CD1c-positive myeloid dendritic cell (primary cell): ENCODE results near the gene KCNJ2.
A peak's percentile ranks its signal among the peaks of the same experiment; 100 is the strongest.

Source experiments
- DNase-seq: peaks from one replicate; pipeline ENCODE4 v3.0.0-alpha.2; 2016; ENCODE audit errors: extremely low spot score

Gene KCNJ2

GRCh38 chr17:70204431-70204830 is 35.1 kb downstream of the KCNJ2 start:
- no peak for DNase-seq

DNA sequence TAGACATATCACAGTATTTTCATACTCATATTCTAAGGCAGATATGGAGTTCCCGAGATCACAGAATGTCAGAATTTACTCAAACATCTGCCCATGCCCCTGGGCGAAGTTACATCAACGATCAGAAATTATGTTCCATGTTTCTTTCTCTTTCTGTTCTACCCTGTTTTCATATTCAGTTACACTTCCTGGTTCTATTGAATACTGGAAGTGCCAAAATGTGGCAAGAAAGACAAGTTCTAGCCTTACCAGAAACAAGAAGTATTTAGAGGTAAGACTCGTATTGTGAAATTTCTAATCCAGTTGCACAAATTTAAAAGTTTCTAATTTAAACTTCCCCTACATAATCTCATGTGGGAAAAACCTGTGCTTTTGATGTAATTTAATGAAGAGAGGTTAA is 36.1 kb downstream of the KCNJ2 start:
- DNase-seq, result peak; percentile 81

DNA sequence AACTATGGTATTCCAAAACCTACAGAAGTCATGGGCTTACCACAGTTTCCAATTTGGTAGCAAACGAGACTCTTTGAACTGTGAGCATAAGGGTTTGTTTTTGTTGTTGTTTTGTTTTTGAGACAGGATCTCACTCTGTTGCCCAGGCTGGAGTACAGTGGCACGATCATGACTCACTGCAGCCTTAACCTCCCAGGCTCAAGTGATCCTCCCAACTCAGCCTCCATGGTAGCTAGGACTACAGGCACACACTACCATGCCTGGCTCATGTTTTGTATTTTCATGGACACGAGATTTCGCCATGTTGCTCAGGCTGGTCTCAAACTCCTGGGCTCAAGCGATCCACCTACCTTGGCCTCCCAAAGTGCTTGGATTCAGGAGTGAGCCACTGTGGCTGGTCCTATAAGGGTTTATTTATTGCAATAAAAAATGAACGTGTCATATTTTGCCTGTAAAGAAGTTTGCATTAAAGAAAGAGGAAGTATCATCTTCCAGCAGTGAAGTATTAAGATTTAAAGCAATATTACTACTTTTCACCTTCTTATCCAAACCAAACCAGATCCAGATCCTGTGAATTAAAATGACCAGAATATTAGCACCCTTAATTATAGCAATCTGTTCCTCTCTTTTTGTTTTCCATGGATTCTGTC is 37.2 kb downstream of the KCNJ2 start:
- peak; percentile 28 for DNase-seq

DNA sequence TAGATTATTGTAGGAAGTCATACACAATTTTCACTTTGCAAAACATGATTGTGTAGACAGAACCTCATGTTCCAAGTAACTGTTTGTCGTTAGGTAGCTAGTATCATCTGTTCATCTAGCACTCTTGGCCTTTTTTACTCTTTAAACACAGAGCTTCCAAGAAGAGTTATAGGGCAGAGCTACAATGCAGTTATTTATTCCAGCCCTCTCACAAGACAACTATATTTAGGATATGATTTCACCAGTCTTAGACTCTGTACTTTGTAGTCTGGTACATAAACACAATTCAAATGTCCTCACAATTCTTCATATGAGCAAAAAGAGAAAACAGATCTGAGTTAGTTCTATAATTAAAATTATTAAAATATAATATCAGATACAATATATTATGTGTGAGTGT is 37.9 kb downstream of the KCNJ2 start:
- DNase-seq, result no peak

- no peak for DNase-seq
Measured at GRCh38 chr17:70208080-70208794, 38.9 kb downstream of the KCNJ2 start.

DNA sequence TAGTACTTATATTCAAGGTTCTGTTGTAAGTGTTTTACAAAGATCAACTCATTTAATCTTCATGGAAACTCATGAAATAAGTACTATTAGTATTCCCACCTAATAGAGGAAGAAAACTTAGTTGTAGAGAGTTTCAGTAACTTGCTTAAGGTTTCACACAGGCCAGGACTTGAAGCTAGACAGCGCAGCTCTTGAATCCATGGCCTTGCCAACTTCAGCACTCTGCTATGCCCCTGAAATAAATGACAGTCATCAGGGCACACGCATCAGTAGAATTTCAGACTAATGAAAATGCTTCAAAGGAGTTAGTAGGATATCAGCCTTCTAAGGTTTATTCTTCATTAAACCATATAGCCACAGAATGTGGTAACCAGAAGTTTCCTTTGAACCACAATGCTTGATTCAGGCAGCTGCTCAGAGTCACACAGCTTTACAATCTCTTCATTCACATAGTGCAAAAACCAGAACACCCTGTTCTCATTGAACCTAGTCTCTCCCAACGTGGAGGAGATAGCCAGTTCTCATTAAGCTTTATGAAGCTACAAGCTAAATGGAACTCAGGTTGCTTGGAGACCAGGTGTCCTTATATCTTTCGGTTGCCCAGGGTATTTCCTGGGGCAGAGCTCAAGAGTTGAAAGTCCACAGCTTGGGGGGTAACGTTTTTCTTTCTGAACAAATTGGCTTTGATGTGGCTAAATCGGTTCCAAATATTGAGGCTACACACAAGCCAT is 39.7 kb downstream of the KCNJ2 start:
- DNase-seq, result no peak

DNA sequence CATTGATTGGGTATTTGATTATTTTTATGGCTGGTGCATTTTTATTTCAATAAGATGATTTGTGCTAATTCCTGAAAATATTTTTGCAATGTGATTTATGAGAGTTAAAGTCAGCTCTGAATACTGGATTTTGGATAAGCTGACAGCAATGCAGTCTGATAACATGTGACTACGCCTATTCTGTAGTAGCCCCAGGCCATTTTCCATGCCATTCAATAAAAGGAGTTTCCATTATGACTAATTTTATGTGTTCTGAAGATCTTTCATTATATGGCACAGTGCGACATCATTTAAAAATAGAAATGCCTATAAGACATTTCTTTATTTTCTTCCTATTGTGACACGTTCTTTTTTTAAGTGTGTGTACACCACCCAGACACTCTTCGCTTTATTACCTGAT is 46.3 kb downstream of the KCNJ2 start:
- DNase-seq, result no peak

DNA sequence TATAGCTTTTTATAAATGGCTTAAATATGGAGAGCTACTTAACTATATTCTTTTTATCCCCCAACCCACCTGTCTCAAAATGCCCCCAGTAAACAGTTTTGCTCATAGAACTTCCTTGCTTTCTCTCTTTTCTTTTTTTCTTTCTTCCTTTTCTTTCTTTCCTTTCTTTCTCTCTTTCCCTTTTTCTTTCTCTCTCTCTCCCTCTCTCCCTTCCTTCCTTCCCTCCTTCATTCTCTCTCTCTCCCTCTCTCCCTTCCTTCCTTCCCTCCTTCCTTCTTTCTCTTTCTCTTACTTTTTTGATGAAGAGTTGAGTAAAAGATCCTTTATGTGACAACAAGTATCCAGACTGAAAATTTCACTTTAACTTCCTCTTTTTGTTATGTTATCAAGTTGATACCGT is 48.2 kb downstream of the KCNJ2 start:
- peak; percentile 12 for DNase-seq

DNA sequence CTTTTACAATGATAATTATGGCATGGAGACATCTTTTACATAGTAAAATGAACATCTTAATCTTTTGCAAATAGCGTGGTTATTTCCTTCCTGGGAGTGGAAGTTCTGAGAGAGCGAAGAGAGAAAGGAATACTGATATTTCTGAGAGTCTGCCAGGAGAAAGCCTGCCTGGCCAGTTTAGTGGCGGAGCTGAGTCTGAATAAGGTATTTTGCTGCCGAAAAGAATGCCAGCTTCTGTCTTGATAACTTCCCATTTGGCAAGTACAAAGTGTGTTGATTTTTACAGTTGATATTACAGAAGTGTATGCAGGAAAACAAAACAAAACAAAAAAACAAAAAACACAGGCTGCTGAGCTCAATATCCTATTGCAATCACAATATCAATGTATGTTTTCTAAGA is 55.9 kb downstream of the KCNJ2 start:
- no peak for DNase-seq
